Measurements from ENCODE around the gene MRTFA.

Gene MRTFA

DNA sequence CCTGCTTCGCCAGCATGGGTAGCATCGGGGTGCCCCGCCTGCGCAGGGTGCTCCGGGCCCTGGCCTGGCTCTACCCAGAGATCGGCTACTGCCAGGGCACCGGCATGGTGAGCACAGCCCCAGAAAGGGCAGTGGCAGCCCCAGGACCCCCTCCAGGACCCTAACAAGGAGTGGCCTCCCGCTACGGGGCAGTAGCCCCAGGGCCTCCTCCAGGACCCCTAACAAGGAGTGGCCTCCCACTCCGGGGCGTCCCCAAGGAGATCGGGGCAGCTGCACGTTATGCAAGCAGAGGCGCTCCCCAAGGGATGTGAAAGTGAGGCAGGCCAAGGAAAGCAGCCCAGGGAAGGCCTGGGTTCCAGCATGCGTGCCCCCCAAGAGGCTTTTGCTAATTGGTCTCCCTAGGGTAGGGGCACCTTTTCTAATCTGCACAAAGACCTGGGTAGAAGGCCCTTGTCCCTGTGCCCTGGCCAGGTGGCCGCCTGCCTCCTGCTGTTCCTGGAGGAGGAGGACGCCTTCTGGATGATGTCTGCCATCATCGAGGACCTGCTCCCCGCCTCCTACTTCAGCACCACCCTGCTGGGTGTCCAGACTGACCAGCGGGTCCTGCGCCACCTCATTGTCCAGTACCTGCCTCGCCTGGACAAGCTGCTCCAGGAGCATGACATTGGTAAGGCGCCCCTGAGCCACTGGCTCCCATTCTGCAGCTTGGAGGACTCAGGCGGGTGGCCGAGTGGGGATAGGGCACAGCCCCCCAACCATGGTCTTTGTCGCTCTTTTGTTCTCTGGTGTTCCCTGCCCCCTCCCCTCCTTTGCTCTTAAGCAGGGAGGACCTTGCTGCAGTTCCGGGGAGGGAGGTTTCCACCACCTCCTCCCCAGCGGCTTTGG, 231.1 kb downstream of the MRTFA start:
- Histone ChIP-seq H3K27ac (ENCODE audit: low read depth, low read length) (no peak overlapping the region), H3K36me3 (ENCODE audit: control insufficient read depth, insufficient read depth, low read length) (peaks cover 46% of the 10 kb centered on the region), H3K9ac (ENCODE audit: low read length) (no peak overlapping the region), H3K4me3 (ENCODE audit: low read length) (no peak overlapping the region), H3K4me1 (ENCODE audit: control insufficient read depth, insufficient read depth, low read length) (no peaks in the 10 kb centered on the region), H3K27me3 (ENCODE audit: control insufficient read depth, insufficient read depth, low read length) (no peaks in the 10 kb centered on the region)

DNA sequence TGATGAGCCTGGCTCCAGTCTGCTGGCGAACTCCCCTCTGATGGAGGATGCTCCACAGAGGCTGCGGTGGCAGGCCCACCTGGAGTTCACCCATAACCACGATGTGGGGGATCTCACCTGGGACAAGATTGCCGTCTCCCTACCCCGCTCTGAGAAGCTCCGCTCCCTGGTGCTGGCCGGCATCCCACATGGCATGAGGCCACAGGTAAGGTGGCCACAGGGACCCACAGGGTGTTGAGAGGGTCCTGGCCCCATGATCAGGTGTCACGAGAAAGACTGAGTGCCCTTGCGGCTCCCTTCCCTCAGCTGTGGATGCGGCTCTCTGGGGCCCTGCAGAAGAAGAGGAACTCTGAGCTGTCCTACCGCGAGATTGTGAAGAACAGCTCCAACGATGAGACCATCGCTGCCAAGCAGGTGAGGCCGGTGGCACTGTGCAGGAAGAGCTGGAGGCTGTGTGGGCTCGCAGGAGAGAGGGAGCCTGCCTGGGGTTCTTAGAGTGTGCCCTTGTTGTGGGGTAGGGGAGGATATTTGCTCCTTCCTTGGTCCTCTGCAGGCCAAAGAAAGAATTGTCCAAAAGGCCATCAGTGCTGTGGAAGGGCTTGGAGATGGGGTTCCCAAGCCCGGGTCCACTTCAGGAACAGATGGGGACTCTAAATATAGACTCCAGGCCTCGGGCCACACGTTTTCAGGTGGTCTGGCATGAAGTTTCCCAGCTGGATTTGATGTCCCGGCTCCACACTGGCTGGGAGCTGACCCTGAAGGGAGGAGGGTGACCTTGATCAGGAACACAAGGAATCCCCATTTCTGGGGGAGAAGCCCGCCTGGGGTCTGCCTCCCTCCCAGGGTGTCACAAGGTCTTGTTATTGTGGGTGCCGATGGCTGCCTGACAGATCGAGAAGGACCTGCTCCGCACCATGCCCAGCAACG, 232.0 kb downstream of the MRTFA start:
- H3K36me3 ChIP-seq (ENCODE audit: control insufficient read depth, insufficient read depth, low read length), result peaks cover 43% of the 10 kb centered on the region
- no peak overlapping the region for H3K9ac ChIP-seq (ENCODE audit: low read length)
- H3K27me3 ChIP-seq (ENCODE audit: control insufficient read depth, insufficient read depth, low read length), result no peaks in the 10 kb centered on the region
- no peaks in the 10 kb centered on the region for H3K4me1 ChIP-seq (ENCODE audit: control insufficient read depth, insufficient read depth, low read length)
- no peak overlapping the region for H3K4me3 ChIP-seq (ENCODE audit: low read length)
- no peak overlapping the region for H3K27ac ChIP-seq (ENCODE audit: low read depth, low read length)

DNA sequence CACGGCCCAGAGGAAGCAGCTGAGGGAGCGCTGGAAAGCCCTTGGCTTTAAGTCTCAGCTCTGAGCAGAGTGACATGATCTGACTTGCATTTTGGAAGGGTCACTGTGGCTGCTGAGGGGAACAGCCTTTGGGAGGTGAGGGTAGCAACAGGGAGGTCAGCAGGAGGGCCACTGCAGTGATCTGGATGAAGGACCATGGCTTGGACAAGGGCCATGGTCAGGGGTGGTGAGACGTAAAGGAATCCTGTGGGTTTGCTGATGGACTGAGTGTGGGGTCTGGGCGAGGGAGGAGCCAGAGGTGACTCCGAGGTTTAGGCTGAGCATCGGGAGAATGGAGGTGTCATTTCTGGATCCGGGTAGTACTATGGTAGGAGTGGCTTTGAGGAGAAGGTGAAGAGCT, 232.9 kb downstream of the MRTFA start:
- Histone ChIP-seq H3K4me1 (ENCODE audit: control insufficient read depth, insufficient read depth, low read length) (no peaks in the 10 kb centered on the region), H3K27ac (ENCODE audit: low read depth, low read length) (no peak overlapping the region), H3K9ac (ENCODE audit: low read length) (no peak overlapping the region), H3K4me3 (ENCODE audit: low read length) (no peak overlapping the region), H3K27me3 (ENCODE audit: control insufficient read depth, insufficient read depth, low read length) (no peaks in the 10 kb centered on the region), H3K36me3 (ENCODE audit: control insufficient read depth, insufficient read depth, low read length) (peaks cover 38% of the 10 kb centered on the region)

DNA sequence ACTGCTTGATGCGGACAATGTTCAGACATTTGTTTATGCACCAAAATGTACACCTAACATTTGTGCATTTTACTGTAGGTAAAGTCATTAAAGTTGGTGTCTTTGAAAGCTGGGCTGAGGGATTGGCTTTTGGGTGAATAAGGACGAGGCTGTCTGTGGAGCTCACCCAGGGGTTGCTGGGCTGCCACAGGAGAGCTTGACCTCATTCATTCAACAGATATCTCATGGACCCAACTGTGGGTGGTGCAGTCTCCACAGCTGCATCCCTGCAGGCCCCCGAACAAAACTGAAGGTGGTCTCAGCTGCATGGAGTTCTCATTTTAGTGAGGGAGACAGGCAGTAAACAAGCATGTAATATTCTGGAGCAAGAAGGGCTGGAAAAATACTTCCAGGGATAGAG, 233.4 kb downstream of the MRTFA start:
- no peak overlapping the region for H3K9ac ChIP-seq (ENCODE audit: low read length)
- no peak overlapping the region for H3K4me3 ChIP-seq (ENCODE audit: low read length)
- no peaks in the 10 kb centered on the region for H3K4me1 ChIP-seq (ENCODE audit: control insufficient read depth, insufficient read depth, low read length)
- H3K27ac ChIP-seq (ENCODE audit: low read depth, low read length), result no peak overlapping the region
- no peaks in the 10 kb centered on the region for H3K27me3 ChIP-seq (ENCODE audit: control insufficient read depth, insufficient read depth, low read length)
- H3K36me3 ChIP-seq (ENCODE audit: control insufficient read depth, insufficient read depth, low read length), result peaks cover 35% of the 10 kb centered on the region

DNA sequence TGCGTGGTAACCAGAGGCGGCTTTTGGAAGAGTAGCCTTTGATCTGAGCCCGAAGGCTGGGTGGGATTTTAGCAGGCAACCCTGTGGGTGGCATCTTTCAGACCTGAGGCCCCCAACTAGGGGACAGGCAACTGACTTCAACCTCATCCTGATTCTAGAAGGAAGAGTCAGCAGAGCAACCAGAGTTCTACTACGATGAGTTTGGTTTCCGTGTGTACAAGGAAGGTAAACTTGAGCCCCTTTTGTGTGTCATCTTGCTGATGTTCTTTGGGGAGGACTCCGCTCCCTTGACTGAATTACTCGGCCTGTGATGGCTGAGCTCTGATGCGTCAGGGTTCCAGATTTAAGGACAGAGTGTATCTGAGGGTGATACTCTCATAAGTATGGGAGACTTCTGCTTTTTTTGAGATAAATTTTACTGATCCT, 234.5 kb downstream of the MRTFA start:
- H3K27me3 ChIP-seq (ENCODE audit: control insufficient read depth, insufficient read depth, low read length), result no peaks in the 10 kb centered on the region
- peaks cover 30% of the 10 kb centered on the region for H3K36me3 ChIP-seq (ENCODE audit: control insufficient read depth, insufficient read depth, low read length)
- no peaks in the 10 kb centered on the region for H3K4me1 ChIP-seq (ENCODE audit: control insufficient read depth, insufficient read depth, low read length)
- no peak overlapping the region for H3K9ac ChIP-seq (ENCODE audit: low read length)
- H3K27ac ChIP-seq (ENCODE audit: low read depth, low read length), result no peak overlapping the region
- no peak overlapping the region for H3K4me3 ChIP-seq (ENCODE audit: low read length)

DNA sequence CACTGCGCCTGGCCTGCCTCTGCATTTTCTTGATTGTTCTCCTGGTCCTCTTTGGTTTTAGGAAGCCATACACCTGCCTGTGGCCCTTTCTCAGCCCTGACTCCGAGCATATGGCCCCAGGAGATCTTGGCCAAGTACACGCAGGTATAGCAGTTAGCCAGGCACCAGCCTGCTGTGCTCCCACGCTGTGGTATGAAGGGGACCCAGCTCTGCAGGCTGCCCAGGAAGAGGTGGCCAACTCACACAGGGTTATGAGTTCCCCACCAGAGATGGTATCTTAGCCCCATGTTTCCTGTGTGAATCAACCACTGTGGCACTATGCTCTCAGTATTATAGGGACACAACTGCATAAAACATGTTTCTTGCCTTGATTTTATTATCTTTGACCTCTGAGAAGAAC, 235.0 kb downstream of the MRTFA start:
- no peak overlapping the region for H3K4me3 ChIP-seq (ENCODE audit: low read length)
- H3K27me3 ChIP-seq (ENCODE audit: control insufficient read depth, insufficient read depth, low read length), result no peaks in the 10 kb centered on the region
- H3K36me3 ChIP-seq (ENCODE audit: control insufficient read depth, insufficient read depth, low read length), result peaks cover 27% of the 10 kb centered on the region
- no peaks in the 10 kb centered on the region for H3K4me1 ChIP-seq (ENCODE audit: control insufficient read depth, insufficient read depth, low read length)
- no peak overlapping the region for H3K9ac ChIP-seq (ENCODE audit: low read length)
- no peak overlapping the region for H3K27ac ChIP-seq (ENCODE audit: low read depth, low read length)

DNA sequence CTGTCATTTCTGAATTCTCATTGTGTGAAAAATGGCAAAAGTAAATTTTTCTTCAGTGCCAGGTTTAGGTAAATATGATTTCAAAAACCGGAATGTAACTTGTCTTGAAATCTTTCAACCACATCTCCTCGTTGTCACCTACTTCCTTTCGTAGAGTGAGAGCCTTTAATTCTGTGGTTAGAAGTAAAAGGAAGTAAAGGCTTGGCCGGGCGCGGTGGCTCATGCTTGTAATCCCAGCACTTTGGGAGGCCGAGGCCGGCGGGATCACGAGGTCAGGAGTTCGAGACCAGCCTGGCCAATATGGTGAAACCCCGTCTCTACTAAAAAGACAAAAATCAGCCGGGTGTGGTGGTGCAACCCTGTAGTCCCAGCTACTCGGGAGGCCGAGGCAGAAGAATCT, 236.4 kb downstream of the MRTFA start:
- Histone ChIP-seq H3K27me3 (ENCODE audit: control insufficient read depth, insufficient read depth, low read length) (no peaks in the 10 kb centered on the region), H3K36me3 (ENCODE audit: control insufficient read depth, insufficient read depth, low read length) (peaks cover 18% of the 10 kb centered on the region), H3K9ac (ENCODE audit: low read length) (no peak overlapping the region), H3K27ac (ENCODE audit: low read depth, low read length) (no peak overlapping the region), H3K4me1 (ENCODE audit: control insufficient read depth, insufficient read depth, low read length) (no peaks in the 10 kb centered on the region), H3K4me3 (ENCODE audit: low read length) (no peak overlapping the region)

DNA sequence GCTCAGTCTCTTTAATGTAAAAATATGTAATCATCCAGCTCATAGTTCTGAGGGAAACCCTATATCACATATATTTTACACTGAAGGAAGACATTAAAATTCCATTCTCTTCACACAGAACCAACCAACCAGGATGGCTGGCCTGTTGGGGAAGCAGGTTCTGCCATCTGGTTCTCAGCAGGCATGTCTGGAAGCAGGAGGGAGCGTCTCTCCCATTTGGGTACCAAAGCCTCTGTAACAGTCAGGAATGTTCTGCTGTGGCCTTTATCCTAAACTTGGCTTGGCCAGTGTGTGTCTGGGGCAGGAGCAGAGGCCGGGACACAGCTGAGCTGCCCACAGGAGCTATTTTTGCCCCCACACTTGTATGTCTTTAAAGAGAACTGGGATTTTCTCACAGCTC, 236.9 kb downstream of the MRTFA start:
- no peak overlapping the region for H3K27ac ChIP-seq (ENCODE audit: low read depth, low read length)

DNA sequence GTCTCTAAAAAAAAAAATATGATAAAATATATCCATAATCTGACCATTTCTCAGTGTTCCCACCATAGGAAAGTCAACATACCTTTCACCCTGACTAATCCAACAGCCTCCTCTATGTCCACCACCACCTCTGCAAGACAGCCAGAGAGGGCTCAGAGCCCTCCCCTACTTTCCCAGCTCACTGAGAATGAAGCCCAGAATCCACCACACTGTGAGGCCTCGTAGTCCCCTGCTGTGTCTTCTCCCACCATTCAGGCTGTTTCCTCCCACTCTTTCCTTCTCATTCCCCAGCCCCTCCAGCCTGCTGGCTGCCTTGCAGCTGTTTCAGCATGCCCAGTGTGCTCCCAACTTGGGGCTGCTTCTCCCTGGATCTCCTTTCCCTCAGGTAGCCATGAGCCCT, 239.1 kb downstream of the MRTFA start:
- H3K27me3 ChIP-seq (ENCODE audit: control insufficient read depth, insufficient read depth, low read length), result no peaks in the 10 kb centered on the region
- H3K27ac ChIP-seq (ENCODE audit: low read depth, low read length), result no peak overlapping the region
- no peak overlapping the region for H3K9ac ChIP-seq (ENCODE audit: low read length)
- H3K4me1 ChIP-seq (ENCODE audit: control insufficient read depth, insufficient read depth, low read length), result no peaks in the 10 kb centered on the region
- no peak overlapping the region for H3K4me3 ChIP-seq (ENCODE audit: low read length)
- peaks cover 2% of the 10 kb centered on the region for H3K36me3 ChIP-seq (ENCODE audit: control insufficient read depth, insufficient read depth, low read length)

More for the DNA sequence above, 236.9 kb downstream of the MRTFA start:
- no peaks in the 10 kb centered on the region for H3K4me1 ChIP-seq (ENCODE audit: control insufficient read depth, insufficient read depth, low read length)
- H3K36me3 ChIP-seq (ENCODE audit: control insufficient read depth, insufficient read depth, low read length), result peaks cover 14% of the 10 kb centered on the region
- no peak overlapping the region for H3K4me3 ChIP-seq (ENCODE audit: low read length)
- no peak overlapping the region for H3K9ac ChIP-seq (ENCODE audit: low read length)
- no peaks in the 10 kb centered on the region for H3K27me3 ChIP-seq (ENCODE audit: control insufficient read depth, insufficient read depth, low read length)

DNA sequence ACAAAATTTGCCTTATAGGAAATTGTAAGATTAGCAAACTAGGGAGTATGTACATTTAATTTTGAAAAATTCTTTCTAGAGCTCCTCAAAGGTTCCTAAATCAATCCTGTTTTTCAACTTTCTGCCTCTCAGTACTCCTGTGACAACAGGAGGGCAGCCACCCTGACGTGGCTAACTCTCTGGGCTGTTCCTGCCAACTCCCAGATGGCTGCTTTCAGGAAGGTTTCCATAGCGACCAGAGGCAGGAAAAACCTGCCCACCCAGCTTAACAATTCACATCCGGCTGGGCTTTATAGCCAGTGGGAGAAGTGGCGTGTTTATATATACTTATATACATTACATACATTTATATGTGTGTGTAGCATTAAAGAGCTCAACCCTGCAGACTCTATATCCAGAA, 239.6 kb downstream of the MRTFA start:
- H3K9ac ChIP-seq (ENCODE audit: low read length), result no peak overlapping the region
- H3K4me3 ChIP-seq (ENCODE audit: low read length), result no peak overlapping the region
- H3K27ac ChIP-seq (ENCODE audit: low read depth, low read length), result no peak overlapping the region
- H3K4me1 ChIP-seq (ENCODE audit: control insufficient read depth, insufficient read depth, low read length), result no peaks in the 10 kb centered on the region
- H3K36me3 ChIP-seq (ENCODE audit: control insufficient read depth, insufficient read depth, low read length), result peaks cover 2% of the 10 kb centered on the region
- H3K27me3 ChIP-seq (ENCODE audit: control insufficient read depth, insufficient read depth, low read length), result no peaks in the 10 kb centered on the region

DNA sequence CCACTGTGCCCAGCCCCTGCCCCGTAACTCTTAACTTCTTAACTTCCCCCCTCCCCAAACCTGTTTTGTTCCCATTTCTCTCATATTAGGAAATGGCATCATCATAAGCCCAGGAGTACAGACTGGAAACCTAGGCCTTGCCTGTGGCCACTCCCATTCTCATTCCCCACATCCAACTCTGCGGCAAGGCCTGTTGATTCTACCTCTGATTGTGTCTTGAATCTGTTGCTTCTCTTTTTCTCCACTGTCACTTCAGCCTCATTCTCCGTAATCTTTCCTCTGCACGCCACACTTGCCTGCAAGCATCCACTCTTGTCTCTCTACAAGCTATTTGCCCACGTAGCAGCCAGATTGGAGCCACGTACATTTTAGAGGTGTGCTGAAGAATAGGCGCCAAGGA, 240.9 kb downstream of the MRTFA start:
- H3K36me3 ChIP-seq (ENCODE audit: control insufficient read depth, insufficient read depth, low read length), result no peaks in the 10 kb centered on the region
- H3K27me3 ChIP-seq (ENCODE audit: control insufficient read depth, insufficient read depth, low read length), result no peaks in the 10 kb centered on the region
- no peaks in the 10 kb centered on the region for H3K4me1 ChIP-seq (ENCODE audit: control insufficient read depth, insufficient read depth, low read length)
- H3K9ac ChIP-seq (ENCODE audit: low read length), result no peak overlapping the region
- H3K4me3 ChIP-seq (ENCODE audit: low read length), result no peak overlapping the region
- H3K27ac ChIP-seq (ENCODE audit: low read depth, low read length), result no peak overlapping the region

DNA sequence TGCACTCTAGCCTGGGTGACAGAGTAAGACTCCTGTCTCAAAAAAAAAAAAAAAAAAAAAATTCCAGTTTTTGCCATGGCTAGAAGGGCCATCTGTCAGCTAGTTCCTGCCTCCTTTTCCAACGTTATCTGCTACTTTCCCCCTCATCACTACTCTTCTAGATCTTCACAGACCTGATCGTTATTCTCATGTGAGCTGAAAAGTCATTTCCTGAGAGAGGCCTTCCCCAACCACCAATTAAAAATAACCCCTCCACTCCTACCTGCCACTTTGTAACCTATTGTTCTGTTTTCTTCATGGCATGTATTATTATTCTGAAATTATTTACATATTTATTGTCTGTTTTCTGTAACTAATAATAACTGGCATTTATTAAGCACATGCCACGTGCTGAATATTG, 241.9 kb downstream of the MRTFA start:
- H3K27me3 ChIP-seq (ENCODE audit: control insufficient read depth, insufficient read depth, low read length), result no peaks in the 10 kb centered on the region
- H3K4me1 ChIP-seq (ENCODE audit: control insufficient read depth, insufficient read depth, low read length), result no peaks in the 10 kb centered on the region
- no peak overlapping the region for H3K4me3 ChIP-seq (ENCODE audit: low read length)
- no peak overlapping the region for H3K27ac ChIP-seq (ENCODE audit: low read depth, low read length)
- H3K9ac ChIP-seq (ENCODE audit: low read length), result no peak overlapping the region
- H3K36me3 ChIP-seq (ENCODE audit: control insufficient read depth, insufficient read depth, low read length), result no peaks in the 10 kb centered on the region

All from rectal smooth muscle tissue (tissue), 1 donor.